Body of pancreas (tissue), 4 donors: Measurements from ENCODE around the gene OR5AP2.

ENCODE experiments used
- POLR2A ChIP-seq, 3 donors: fragments of 450-650 bp; IDR thresholded peaks; one replicate each; pipeline ENCODE4 v1.6.1; 2016; ENCODE audit warnings: antibody characterized with exemption in 3 of 3, mild to moderate bottlenecking in 2 of 3
- TF ChIP-seq, protein P1 (sequence below), 7 experiments: fragments of 450-650 bp in 4 of 7; fragments of 200-600 bp in 3 of 7; sonication (generic) in 3 of 7; IDR thresholded peaks; one replicate each; pipeline ENCODE4 v1.5.1; 2016 to 2019; ENCODE audit warnings: antibody characterized with exemption in 7 of 7

DNA sequence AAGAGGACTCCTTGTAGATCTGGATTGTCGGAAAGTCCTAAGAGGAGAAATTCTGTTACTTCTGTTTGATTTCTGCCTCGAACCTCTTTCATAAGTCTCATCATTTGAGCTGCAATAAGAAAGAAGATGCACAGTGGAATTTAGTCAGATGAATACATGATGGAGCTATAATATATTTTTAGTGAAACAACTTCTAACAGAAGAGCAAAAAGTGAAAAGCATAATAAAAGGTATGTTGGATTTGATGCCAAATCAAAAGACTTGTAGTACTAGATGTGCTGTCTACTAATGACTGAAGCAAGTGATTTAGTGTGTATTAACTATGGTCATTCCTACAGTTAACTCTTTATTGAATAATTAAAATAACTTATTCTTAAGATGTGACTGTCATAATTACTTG is at the start of gene OR5AP2:
- TF ChIP-seq, protein P1, sequence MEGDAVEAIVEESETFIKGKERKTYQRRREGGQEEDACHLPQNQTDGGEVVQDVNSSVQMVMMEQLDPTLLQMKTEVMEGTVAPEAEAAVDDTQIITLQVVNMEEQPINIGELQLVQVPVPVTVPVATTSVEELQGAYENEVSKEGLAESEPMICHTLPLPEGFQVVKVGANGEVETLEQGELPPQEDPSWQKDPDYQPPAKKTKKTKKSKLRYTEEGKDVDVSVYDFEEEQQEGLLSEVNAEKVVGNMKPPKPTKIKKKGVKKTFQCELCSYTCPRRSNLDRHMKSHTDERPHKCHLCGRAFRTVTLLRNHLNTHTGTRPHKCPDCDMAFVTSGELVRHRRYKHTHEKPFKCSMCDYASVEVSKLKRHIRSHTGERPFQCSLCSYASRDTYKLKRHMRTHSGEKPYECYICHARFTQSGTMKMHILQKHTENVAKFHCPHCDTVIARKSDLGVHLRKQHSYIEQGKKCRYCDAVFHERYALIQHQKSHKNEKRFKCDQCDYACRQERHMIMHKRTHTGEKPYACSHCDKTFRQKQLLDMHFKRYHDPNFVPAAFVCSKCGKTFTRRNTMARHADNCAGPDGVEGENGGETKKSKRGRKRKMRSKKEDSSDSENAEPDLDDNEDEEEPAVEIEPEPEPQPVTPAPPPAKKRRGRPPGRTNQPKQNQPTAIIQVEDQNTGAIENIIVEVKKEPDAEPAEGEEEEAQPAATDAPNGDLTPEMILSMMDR (IDR thresholded peaks at IDR 0.05) = no peak
- TF ChIP-seq POLR2A (IDR thresholded peaks at IDR 0.05) = no peak
